ENCODE data around the gene FLT1. TPM values are rescaled to one million over a fixed set of nuclear protein-coding genes. Genes with fewer than 3 reads are reported as not detected.

The FLT1 gene
- total RNA-seq, 2 experiments from 2014 or later: 7.7 to 8.2 TPM

GRCh38 chr13:28299916-28300315 lies 195.0 kb downstream of the FLT1 start:
- no peaks in the 10 kb centered on the region for H3K27me3 Mint-ChIP-seq
- no peak overlapping the region for H3K27ac Mint-ChIP-seq
- CTCF ChIA-PET: no interaction called here
- TF ChIP-seq, protein P1, sequence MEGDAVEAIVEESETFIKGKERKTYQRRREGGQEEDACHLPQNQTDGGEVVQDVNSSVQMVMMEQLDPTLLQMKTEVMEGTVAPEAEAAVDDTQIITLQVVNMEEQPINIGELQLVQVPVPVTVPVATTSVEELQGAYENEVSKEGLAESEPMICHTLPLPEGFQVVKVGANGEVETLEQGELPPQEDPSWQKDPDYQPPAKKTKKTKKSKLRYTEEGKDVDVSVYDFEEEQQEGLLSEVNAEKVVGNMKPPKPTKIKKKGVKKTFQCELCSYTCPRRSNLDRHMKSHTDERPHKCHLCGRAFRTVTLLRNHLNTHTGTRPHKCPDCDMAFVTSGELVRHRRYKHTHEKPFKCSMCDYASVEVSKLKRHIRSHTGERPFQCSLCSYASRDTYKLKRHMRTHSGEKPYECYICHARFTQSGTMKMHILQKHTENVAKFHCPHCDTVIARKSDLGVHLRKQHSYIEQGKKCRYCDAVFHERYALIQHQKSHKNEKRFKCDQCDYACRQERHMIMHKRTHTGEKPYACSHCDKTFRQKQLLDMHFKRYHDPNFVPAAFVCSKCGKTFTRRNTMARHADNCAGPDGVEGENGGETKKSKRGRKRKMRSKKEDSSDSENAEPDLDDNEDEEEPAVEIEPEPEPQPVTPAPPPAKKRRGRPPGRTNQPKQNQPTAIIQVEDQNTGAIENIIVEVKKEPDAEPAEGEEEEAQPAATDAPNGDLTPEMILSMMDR (IDR thresholded peaks at IDR 0.05): no peak
- H3K4me1 Mint-ChIP-seq (ENCODE audit: low read depth): peaks cover 18% of the 10 kb centered on the region
- POLR2A ChIA-PET: no interaction called here
- intact Hi-C loops (cut with micrococcal nuclease): no loop called here
- ATAC-seq (no peak), DNase-seq (no peak)
- H3K9me3 Mint-ChIP-seq: no peaks in the 10 kb centered on the region
- peaks cover 6% of the 10 kb centered on the region for H3K36me3 Mint-ChIP-seq (ENCODE audit: low read depth)
- H3K4me3 Mint-ChIP-seq: no peak overlapping the region

- H3K27ac Mint-ChIP-seq: no peak overlapping the region
- TF ChIP-seq, protein P1 (IDR thresholded peaks at IDR 0.05): no peak
- intact Hi-C loops (cut with micrococcal nuclease): no loop called here
- peaks cover 17% of the 10 kb centered on the region for H3K36me3 Mint-ChIP-seq (ENCODE audit: low read depth)
- no peaks in the 10 kb centered on the region for H3K27me3 Mint-ChIP-seq
- POLR2A ChIA-PET: no interaction called here
- CTCF ChIA-PET: no interaction called here
- DNase-seq: no peak
- peaks cover 17% of the 10 kb centered on the region for H3K4me1 Mint-ChIP-seq (ENCODE audit: low read depth)
- H3K4me3 Mint-ChIP-seq: no peak overlapping the region
- H3K9me3 Mint-ChIP-seq: no peaks in the 10 kb centered on the region
- no peak for ATAC-seq
These were observed 197.6 kb downstream of the FLT1 start for GRCh38 chr13:28297341-28297740.

DNA sequence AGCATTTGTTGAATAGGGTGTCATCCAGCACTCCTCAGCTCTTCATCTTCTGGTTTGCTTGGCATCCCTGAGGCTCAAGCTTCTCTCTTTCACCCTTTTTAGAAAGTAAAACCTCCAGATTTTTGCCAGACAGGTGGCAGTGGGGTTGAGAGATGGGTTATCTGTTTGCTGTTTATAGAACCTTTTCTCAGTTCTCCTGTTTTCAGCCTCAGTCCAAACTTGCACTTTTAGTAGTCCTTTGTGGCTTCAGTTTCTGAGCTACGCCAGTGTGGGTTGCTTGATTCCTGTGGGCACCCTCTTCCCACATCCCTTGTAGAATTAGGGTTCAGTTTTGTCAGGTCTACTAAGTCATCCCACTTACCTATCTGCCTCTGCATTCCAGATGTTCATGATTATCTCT lies 208.7 kb downstream of the FLT1 start:
- H3K27me3 Mint-ChIP-seq: no peaks in the 10 kb centered on the region
- intact Hi-C loops (cut with micrococcal nuclease): no loop called here
- TF ChIP-seq, protein P1 (IDR thresholded peaks at IDR 0.05): no peak
- DNase-seq: no peak
- H3K4me3 Mint-ChIP-seq: no peak overlapping the region
- POLR2A ChIA-PET: no interaction called here
- H3K27ac Mint-ChIP-seq: peak overlapping the region; percentile 16
- no peaks in the 10 kb centered on the region for H3K9me3 Mint-ChIP-seq
- H3K36me3 Mint-ChIP-seq (ENCODE audit: low read depth): peaks cover 41% of the 10 kb centered on the region
- no peaks in the 10 kb centered on the region for H3K4me1 Mint-ChIP-seq (ENCODE audit: low read depth)
- ATAC-seq: no peak
- CTCF ChIA-PET: no interaction called here

DNA sequence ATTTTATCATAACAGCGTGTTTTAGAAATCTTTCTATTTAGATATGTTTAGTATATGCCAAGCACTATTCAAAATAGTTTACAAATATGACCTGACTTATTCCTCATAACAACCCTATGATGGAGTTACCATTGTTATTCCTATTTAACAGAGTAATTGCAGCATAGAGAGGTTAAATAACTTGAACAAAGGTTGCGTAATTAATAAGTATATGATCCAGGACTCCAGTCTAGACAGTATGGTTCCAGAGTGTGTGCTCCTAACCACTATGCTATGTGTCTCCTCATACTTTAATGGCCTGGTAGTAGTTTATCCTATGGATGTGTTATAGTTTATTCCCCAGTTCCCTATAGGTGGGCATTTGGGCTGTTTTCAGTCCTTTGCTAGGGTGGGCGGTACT lies 211.3 kb downstream of the FLT1 start:
- Mint-ChIP-seq H3K4me3 (no peak overlapping the region), H3K36me3 (ENCODE audit: low read depth) (peaks cover 51% of the 10 kb centered on the region), H3K4me1 (ENCODE audit: low read depth) (peaks cover 3% of the 10 kb centered on the region), H3K27me3 (no peaks in the 10 kb centered on the region), H3K9me3 (no peaks in the 10 kb centered on the region), H3K27ac (no peak overlapping the region)
- DNase-seq (no peak), ATAC-seq (no peak)
- TF ChIP-seq, protein P1 (IDR thresholded peaks at IDR 0.05): no peak
- POLR2A ChIA-PET: no interaction called here
- intact Hi-C loops (cut with micrococcal nuclease): no loop called here
- CTCF ChIA-PET: no interaction called here

DNA sequence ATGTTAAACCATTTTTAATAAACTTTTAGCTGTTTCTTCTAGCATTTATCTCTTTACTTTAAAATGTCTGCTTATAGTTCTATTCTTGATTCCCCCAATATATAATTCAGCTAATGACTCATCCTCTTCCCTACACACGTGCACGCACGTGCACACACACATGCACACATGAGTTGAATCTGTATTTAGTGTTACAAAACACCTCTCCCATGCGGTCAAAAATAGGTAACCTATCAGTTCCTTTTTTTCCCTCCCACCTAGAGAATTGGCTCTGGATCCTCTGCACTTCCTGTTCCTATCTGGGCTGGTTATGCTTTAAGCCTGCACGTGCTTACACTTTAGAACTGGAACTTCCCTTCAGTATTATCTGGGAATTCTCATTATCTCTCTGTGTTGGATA lies 212.5 kb downstream of the FLT1 start:
- TF ChIP-seq, protein P1 (IDR thresholded peaks at IDR 0.05): no peak
- no peak overlapping the region for H3K27ac Mint-ChIP-seq
- ChIA-PET POLR2A (no interaction called here), CTCF (no interaction called here)
- no peak overlapping the region for H3K4me3 Mint-ChIP-seq
- intact Hi-C loops (cut with micrococcal nuclease): no loop called here
- ATAC-seq (no peak), DNase-seq (no peak)
- peaks cover 3% of the 10 kb centered on the region for H3K4me1 Mint-ChIP-seq (ENCODE audit: low read depth)
- no peaks in the 10 kb centered on the region for H3K9me3 Mint-ChIP-seq
- no peaks in the 10 kb centered on the region for H3K27me3 Mint-ChIP-seq
- H3K36me3 Mint-ChIP-seq (ENCODE audit: low read depth): peaks cover 45% of the 10 kb centered on the region
